Measurements from ENCODE around the gene INTS6.

INTS6 gene, protein sequence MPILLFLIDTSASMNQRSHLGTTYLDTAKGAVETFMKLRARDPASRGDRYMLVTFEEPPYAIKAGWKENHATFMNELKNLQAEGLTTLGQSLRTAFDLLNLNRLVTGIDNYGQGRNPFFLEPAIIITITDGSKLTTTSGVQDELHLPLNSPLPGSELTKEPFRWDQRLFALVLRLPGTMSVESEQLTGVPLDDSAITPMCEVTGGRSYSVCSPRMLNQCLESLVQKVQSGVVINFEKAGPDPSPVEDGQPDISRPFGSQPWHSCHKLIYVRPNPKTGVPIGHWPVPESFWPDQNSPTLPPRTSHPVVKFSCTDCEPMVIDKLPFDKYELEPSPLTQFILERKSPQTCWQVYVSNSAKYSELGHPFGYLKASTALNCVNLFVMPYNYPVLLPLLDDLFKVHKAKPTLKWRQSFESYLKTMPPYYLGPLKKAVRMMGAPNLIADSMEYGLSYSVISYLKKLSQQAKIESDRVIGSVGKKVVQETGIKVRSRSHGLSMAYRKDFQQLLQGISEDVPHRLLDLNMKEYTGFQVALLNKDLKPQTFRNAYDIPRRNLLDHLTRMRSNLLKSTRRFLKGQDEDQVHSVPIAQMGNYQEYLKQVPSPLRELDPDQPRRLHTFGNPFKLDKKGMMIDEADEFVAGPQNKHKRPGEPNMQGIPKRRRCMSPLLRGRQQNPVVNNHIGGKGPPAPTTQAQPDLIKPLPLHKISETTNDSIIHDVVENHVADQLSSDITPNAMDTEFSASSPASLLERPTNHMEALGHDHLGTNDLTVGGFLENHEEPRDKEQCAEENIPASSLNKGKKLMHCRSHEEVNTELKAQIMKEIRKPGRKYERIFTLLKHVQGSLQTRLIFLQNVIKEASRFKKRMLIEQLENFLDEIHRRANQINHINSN
- total RNA-seq = 167 to 188 (median 186) reads per million in 4 experiments

GRCh38 chr13:51452361-51453206 lies at the start of gene INTS6:
Gene INTS6 (minus strand): TSS chr13:51453036. CDS start chr13:51452525, 511 bp downstream.
- DNase-seq = peak; percentile 98

DNA sequence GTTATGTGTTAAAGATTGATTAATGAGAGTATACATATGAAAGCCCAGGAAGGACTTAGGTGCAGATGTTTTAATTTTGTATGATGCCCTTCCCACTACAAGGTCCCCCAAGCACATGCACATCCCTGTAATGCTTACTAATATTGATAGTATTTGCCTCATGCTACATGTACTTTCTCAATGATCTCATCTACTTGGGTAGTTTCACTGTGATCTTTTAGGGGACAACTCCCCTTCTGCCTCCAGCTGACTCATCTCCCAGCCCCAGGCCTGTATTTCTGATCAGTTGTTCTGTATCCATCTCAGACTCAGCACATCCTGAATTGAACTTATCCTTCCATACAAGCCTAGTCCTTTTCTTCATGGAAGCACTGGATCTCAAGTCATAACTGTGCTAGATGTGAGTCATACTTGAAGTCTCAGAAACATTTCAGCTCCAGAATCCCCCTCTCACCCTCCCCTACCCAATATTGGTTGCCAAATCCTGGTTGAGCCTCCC lies 49.4 kb upstream of the INTS6 start:
- DNase-seq = no peak

DNA sequence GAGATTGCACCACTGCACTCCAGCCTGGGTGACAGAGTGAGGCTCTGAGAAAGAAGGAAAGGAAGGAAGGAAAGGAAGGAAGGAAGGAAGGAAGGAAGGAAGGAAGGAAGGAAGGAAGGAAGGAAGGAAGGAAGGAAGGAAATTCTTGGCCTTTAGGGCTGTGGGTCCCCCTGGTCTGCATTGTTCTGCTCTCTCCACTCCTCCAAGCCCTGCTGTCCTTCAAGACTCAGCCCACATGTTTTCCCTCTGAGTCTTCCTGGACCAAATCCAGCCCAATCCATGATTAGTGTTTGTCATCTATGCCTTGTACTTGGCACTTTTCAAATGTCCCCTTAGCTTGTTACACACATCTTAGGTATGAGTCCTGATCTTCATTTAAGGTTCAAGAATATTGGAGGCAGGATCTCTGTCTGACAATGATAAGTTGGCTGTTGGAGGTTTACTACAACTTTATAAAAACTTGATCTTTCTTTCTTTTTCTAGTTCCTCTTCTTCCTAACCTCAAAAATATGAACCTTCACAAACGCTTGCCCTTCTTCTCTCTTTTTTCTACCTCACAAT lies 48.8 kb upstream of the INTS6 start:
- DNase-seq = no peak

DNA sequence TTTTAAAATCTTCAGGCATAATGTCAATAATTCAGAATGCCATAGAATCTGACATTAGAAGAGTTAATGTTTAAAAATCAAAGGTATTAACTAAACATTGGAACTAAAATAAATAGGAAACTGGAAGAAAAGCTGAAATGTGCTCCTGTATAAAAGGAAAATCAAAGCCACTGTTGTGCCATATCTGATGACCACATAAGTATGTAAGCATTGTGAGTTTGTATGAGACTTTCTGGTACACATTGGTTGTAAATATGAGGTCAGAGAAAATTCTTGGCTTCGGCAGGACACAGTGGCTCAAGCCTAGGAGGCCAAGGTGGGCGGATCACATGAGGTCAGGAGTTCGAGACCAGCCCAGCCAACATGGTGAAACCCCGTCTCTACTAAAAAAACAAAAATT lies 48.3 kb upstream of the INTS6 start:
- DNase-seq = no peak

DNA sequence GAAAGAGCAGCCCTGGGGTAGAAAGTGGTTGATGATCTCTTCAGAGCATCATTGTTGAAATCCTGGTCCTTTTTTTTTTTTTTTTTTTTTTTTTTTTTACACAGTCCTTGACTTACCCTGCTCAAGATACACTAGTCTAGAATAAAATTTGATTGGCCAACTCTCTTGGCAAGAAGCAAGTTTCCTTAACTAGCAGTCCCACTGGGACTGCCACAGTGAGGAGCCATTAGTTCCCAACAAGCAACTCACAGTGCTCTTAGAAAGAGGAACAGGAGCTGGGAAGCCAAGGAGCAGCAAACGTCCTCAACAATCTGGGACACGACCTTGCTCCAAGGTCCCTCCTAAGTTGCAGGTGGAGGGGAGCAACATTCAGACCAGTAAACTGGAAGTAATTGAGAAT lies 47.9 kb upstream of the INTS6 start:
- no peak for DNase-seq

- no peak for DNase-seq
These were observed 47.0 kb upstream of the INTS6 start for GRCh38 chr13:51499841-51500240.

DNA sequence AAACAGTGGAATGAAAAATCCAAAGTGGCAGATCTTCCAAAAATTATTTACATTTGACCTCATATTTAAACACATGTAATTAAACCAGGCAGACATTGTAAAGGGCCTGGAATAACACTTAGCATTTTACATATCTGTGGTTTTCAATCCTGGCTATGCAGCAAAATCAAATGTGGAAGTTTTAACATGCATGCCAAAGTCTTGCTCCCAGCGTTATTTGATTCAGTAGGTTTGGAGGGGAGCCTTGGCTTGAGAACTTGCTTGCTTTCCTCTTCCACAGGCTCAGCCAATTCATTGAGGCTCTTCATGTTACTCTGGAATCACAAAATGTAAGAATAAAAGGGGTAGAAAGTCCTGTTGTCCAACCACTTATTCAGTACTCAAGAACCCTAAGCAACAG lies 42.5 kb upstream of the INTS6 start:
- DNase-seq = no peak

DNA sequence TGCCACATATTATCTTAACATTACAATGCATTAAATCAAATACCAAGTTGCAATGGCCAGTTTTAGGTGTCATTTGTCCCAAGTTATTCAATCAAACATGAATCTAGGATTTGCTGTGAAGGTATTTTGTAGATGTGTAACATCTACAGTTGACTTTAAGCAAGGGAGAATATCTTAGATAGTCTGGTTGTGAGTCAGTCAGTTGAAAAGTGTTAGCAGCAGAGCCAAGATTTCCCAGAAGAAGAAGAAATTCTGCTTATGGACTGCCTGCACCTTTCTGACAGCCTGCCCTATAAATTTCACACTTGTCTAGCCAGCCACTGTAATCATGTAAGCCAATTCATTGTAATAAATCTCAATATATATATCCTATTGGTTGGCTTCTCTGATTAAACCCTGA lies 41.3 kb upstream of the INTS6 start:
- no peak for DNase-seq

- DNase-seq = no peak
These were observed 35.4 kb upstream of the INTS6 start for GRCh38 chr13:51488212-51488611.

- no peak for DNase-seq
These were observed 28.8 kb upstream of the INTS6 start for GRCh38 chr13:51481656-51482055.

DNA sequence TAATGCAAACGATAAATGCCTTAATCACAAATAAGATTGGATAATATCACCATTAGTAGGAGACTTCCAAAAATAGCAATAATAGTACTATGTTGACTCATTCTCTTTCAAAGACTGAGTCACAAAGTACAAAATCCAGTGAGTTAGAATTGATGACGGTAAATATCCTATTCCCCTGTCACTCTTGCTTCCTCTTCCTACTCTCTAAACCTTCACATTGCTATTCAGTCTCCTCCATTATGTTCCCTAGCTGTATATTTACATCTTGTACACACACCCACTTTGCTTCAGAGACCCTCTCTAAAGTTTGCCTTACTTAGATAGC lies 26.3 kb upstream of the INTS6 start:
- DNase-seq = no peak

- no peak for DNase-seq
These were observed 25.8 kb upstream of the INTS6 start for GRCh38 chr13:51478418-51479198.

- no peak for DNase-seq
These were observed 25.0 kb upstream of the INTS6 start for GRCh38 chr13:51477653-51478324.

DNA sequence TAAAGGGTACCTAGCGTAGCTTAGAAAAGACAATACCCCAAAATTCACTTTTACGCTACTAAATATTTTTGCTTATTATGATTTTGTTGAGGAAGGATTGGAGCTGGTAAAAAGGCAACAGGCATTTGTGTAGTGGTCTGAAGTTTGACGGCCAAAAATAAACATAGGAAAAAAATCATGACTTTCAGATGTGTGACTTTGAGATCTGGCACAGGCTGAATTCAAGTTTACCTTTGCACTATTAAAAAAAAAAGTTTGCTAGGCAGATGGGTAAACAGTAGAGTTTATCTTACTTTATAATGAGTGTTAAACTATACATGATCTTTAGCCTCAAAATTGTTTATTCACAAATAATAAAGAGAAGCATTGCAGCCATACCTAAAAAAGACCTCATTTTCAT lies 24.3 kb upstream of the INTS6 start:
- no peak for DNase-seq

- DNase-seq = no peak
These were observed 23.1 kb upstream of the INTS6 start for GRCh38 chr13:51475727-51476501.

- no peak for DNase-seq
These were observed 17.0 kb upstream of the INTS6 start for GRCh38 chr13:51469790-51470189.

GRCh38 chr13:51467730-51468129 lies 14.9 kb upstream of the INTS6 start:
- DNase-seq = no peak

- no peak for DNase-seq
These were observed 12.3 kb upstream of the INTS6 start for GRCh38 chr13:51465124-51465523.

- no peak for DNase-seq
These were observed 4.4 kb upstream of the INTS6 start for GRCh38 chr13:51457086-51457815.

DNA sequence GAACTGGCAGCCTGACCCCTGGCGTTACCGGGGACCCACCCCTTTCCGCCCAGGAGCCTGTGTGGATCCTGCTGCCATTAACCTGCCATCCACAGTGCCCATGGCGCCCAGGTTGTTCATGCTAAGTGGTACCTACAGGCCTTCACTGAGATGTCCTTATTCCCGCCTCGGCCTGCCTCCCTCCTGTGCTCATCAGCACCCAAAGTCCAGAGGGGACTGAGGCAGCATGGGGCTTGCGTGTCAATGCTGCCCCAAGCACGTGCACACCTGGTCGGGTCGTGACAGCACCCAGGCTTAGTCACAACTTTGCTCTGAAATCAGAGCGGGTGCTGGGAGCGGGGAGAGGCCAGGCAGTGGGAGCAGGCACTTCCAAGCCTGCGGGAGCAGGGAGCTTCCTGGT lies 3.7 kb upstream of the INTS6 start:
- DNase-seq = no peak
